ENCODE measurements around the gene USP32. TPM values are rescaled to one million over a fixed set of nuclear protein-coding genes. Genes with fewer than 3 reads are reported as not detected.

USP32 gene
- total and polyA plus RNA-seq, 10 of the 15 experiments (the other 5 are each of a cell fraction or from before 2014, with no cell fraction given): 7.8 to 37.3 (median 25.5) TPM

Small RNA genes within 50 kb of the gene (small RNA-seq; reads per million reads assigned to genes)
- gene SCARNA20: 41.1 reads per million, percentile 98 among the genes with 10 or more reads in this experiment

Other genes with a start within 250 kb of the USP32 start
- gene CA4, start 242.2 kb downstream of the USP32 start, total RNA-seq (2014; rRNA removed): not detected in 2 replicates
- gene CA4, start 242.2 kb downstream of the USP32 start, total RNA-seq (2014; rRNA removed; fragmentation: Illumina TruSeq; extraction: Trizol): not detected in 2 replicates
- not detected in 2 replicates for gene CA4, start 242.2 kb downstream of the USP32 start, total RNA-seq (2021)
- gene CA4, start 242.2 kb downstream of the USP32 start, polyA plus RNA-seq (2011; rRNA removed): 0.20 and 0.31 TPM in 2 replicates
- gene CA4, start 242.2 kb downstream of the USP32 start, polyA plus RNA-seq (2014; fragmentation: Illumina TruSeq; extraction: Trizol): 0.13 TPM in 1 of 2 replicates, not detected in the other
- not detected for gene CA4, start 242.2 kb downstream of the USP32 start, polyA plus RNA-seq (2014; fragmentation: Nextera tagmentation; extraction: Ambion mirVana)
- not detected in 2 replicates for gene CA4, start 242.2 kb downstream of the USP32 start, polyA plus RNA-seq (2014; rRNA removed)
- gene CA4, start 242.2 kb downstream of the USP32 start, polyA plus RNA-seq (2016; fragmentation: Nextera tagmentation; extraction: Ambion mirVana): not detected
- 0.65 TPM in 1 of 2 replicates, not detected in the other for gene CHCT1, start 30.4 kb upstream of the USP32 start, total RNA-seq (2014; rRNA removed)
- not detected in 2 replicates for gene CHCT1, start 30.4 kb upstream of the USP32 start, total RNA-seq (2014; rRNA removed; fragmentation: Illumina TruSeq; extraction: Trizol)
- gene CHCT1, start 30.4 kb upstream of the USP32 start, total RNA-seq (2021): 0.23 TPM in 1 of 2 replicates, not detected in the other
- gene CHCT1, start 30.4 kb upstream of the USP32 start, polyA plus RNA-seq (2011; rRNA removed): not detected in 2 replicates
- gene CHCT1, start 30.4 kb upstream of the USP32 start, polyA plus RNA-seq (2014; fragmentation: Illumina TruSeq; extraction: Trizol): not detected in 2 replicates
- not detected for gene CHCT1, start 30.4 kb upstream of the USP32 start, polyA plus RNA-seq (2014; fragmentation: Nextera tagmentation; extraction: Ambion mirVana)
- 0.35 TPM in 1 of 2 replicates, not detected in the other for gene CHCT1, start 30.4 kb upstream of the USP32 start, polyA plus RNA-seq (2014; rRNA removed)
- not detected for gene CHCT1, start 30.4 kb upstream of the USP32 start, polyA plus RNA-seq (2016; fragmentation: Nextera tagmentation; extraction: Ambion mirVana)
- gene APPBP2, start 134.1 kb upstream of the USP32 start, total RNA-seq (2014; rRNA removed): 12.1 and 16.2 TPM in 2 replicates
- gene APPBP2, start 134.1 kb upstream of the USP32 start, total RNA-seq (2014; rRNA removed; fragmentation: Illumina TruSeq; extraction: Trizol): 14.1 and 14.5 TPM in 2 replicates
- 22.5 and 25.3 TPM in 2 replicates for gene APPBP2, start 134.1 kb upstream of the USP32 start, total RNA-seq (2021)
- gene APPBP2, start 134.1 kb upstream of the USP32 start, polyA plus RNA-seq (2011; rRNA removed): 21.2 and 30.9 TPM in 2 replicates
- 11.4 and 14.1 TPM in 2 replicates for gene APPBP2, start 134.1 kb upstream of the USP32 start, polyA plus RNA-seq (2014; fragmentation: Illumina TruSeq; extraction: Trizol)
- 1 to 10 TPM; 4.3 to 5.7 TPM for gene APPBP2, start 134.1 kb upstream of the USP32 start, polyA plus RNA-seq (2014; fragmentation: Nextera tagmentation; extraction: Ambion mirVana)
- 7.3 and 8.4 TPM in 2 replicates for gene APPBP2, start 134.1 kb upstream of the USP32 start, polyA plus RNA-seq (2014; rRNA removed)
- 10 to 100 TPM; 30.3 to 30.8 TPM for gene APPBP2, start 134.1 kb upstream of the USP32 start, polyA plus RNA-seq (2016; fragmentation: Nextera tagmentation; extraction: Ambion mirVana)
- gene PPM1D, start 208.1 kb upstream of the USP32 start, total RNA-seq (2014; rRNA removed): 7.2 and 9.0 TPM in 2 replicates
- 12.3 and 12.8 TPM in 2 replicates for gene PPM1D, start 208.1 kb upstream of the USP32 start, total RNA-seq (2014; rRNA removed; fragmentation: Illumina TruSeq; extraction: Trizol)
- 15.9 and 16.9 TPM in 2 replicates for gene PPM1D, start 208.1 kb upstream of the USP32 start, total RNA-seq (2021)
- 9.2 and 9.3 TPM in 2 replicates for gene PPM1D, start 208.1 kb upstream of the USP32 start, polyA plus RNA-seq (2011; rRNA removed)
- gene PPM1D, start 208.1 kb upstream of the USP32 start, polyA plus RNA-seq (2014; fragmentation: Illumina TruSeq; extraction: Trizol): 12.3 and 18.1 TPM in 2 replicates
- 1 to 10 TPM; 1.9 to 3.5 TPM for gene PPM1D, start 208.1 kb upstream of the USP32 start, polyA plus RNA-seq (2014; fragmentation: Nextera tagmentation; extraction: Ambion mirVana)
- gene PPM1D, start 208.1 kb upstream of the USP32 start, polyA plus RNA-seq (2014; rRNA removed): 7.9 and 10.6 TPM in 2 replicates
- 10 to 100 TPM; 17.5 to 20.8 TPM for gene PPM1D, start 208.1 kb upstream of the USP32 start, polyA plus RNA-seq (2016; fragmentation: Nextera tagmentation; extraction: Ambion mirVana)

Data from GM12878 (cell line).